Mesothelial cell of epicardium (in vitro differentiated cells): ENCODE measurements around the gene SAMM50. TPM values are rescaled to one million over a fixed set of nuclear protein-coding genes. Genes with fewer than 3 reads are reported as not detected.
A peak's percentile ranks its signal among the peaks of the same experiment; 100 is the strongest.

ENCODE experiments used
- DNase-seq, 2 experiments: peaks; one replicate each; pipeline ENCODE4 v3.0.0; 2021; ENCODE audit warnings: low spot score in 2 of 2; ENCODE audit not compliant: unreplicated experiment in 2 of 2
- H3K27ac Mint-ChIP-seq: 2 replicates; pipeline ENCODE4 v1.8.0; 2021; ENCODE audit warnings: mixed read lengths
- H3K27me3 Mint-ChIP-seq: 2 replicates; pipeline ENCODE4 v1.8.0; 2021; ENCODE audit warnings: low read depth, mixed read lengths
- H3K36me3 Mint-ChIP-seq: 2 replicates; pipeline ENCODE4 v1.8.0; 2021; ENCODE audit warnings: mixed read lengths
- H3K4me1 Mint-ChIP-seq: 2 replicates; pipeline ENCODE4 v1.8.0; 2021; ENCODE audit warnings: mixed read lengths
- H3K4me3 Mint-ChIP-seq: 2 replicates; pipeline ENCODE4 v1.8.0; 2021; ENCODE audit warnings: mild to moderate bottlenecking, moderate library complexity, mixed read lengths
- H3K9me3 Mint-ChIP-seq: 2 replicates; pipeline ENCODE4 v1.8.0; 2021; ENCODE audit warnings: mixed read lengths
- CTCF ChIP-seq: fragments of 200-600 bp; sonication (generic); IDR thresholded peaks from one replicate; pipeline ENCODE4 v1.5.0; 2021; ENCODE audit warnings: antibody characterized with exemption; ENCODE audit not compliant: unreplicated experiment
- total RNA-seq: library from RNA; stranded (reverse); gene quantifications from 3 replicates; pipeline ENCODE4 v1.2.1, GENCODE V29; 2021

The SAMM50 gene
- total RNA-seq = 44.1 to 44.9 TPM (median 44.8 TPM) in 3 replicates

GRCh38 chr22:43955040-43955882 lies at the start of gene SAMM50:
SAMM50 (plus strand) TSS chr22:43955442; CDS start chr22:43955578, 136 bp downstream.
- Mint-ChIP-seq H3K27ac (peak within 1 kb of the TSS; percentile 90), H3K4me1 (peaks cover 25% of the 10 kb centered on the region), H3K4me3 (peak within 1 kb of the TSS; percentile 86), H3K27me3 (no peaks in the 10 kb centered on the region), H3K36me3 (no peaks in the 10 kb centered on the region), H3K9me3 (no peaks in the 10 kb centered on the region)
- DNase-seq = peak; percentile 67 to 83
- TF ChIP-seq CTCF = no peak

- no peak for TF ChIP-seq CTCF
- Mint-ChIP-seq H3K9me3 (no peaks in the 10 kb centered on the region), H3K27me3 (peaks cover 45% of the 10 kb centered on the region)
Observed at GRCh38 chr22:43905681-43906080, 49.6 kb upstream of the SAMM50 start.

GRCh38 chr22:43909708-43910107 lies 45.5 kb upstream of the SAMM50 start:
- Mint-ChIP-seq H3K27me3 (peaks cover 66% of the 10 kb centered on the region), H3K27ac (no peak overlapping the region), H3K9me3 (peaks cover 3% of the 10 kb centered on the region), H3K36me3 (no peaks in the 10 kb centered on the region), H3K4me1 (no peaks in the 10 kb centered on the region), H3K4me3 (no peak overlapping the region)
- DNase-seq = no peak
- TF ChIP-seq CTCF = no peak

More at GRCh38 chr22:43905681-43906080, 49.6 kb upstream of the SAMM50 start:
- no peaks in the 10 kb centered on the region for H3K4me1 Mint-ChIP-seq
- no peak for DNase-seq
- no peak overlapping the region for H3K27ac Mint-ChIP-seq
- H3K36me3 Mint-ChIP-seq = no peaks in the 10 kb centered on the region
- H3K4me3 Mint-ChIP-seq = no peak overlapping the region

DNA sequence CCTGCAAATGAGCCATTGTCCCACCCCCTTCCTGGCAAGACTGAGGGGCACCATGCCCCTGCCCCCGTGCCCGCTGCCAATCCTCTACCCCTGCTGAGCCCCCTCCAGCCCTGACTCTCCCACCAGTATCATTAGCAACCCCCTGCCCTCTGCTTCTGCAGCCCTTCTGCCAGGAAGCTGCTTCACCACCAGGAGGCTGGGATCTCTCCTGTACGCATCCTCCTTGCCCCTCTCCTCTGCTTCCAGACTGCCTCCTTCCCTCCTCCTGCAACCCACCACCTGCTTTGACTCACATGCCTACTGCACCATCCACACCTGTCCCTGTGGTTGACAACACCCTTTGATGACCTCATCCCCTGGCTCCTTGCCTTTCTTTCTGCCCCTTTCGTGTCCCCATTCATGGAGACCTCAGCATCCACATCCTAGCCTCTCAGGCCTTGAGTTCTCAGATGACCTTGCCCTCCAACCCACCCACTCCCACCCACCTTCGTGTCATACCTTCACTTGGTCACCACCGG lies 45.0 kb upstream of the SAMM50 start:
- H3K27me3 Mint-ChIP-seq = peaks cover 66% of the 10 kb centered on the region

GRCh38 chr22:43911351-43911750 lies 43.9 kb upstream of the SAMM50 start:
- peaks cover 3% of the 10 kb centered on the region for H3K9me3 Mint-ChIP-seq
- no peak overlapping the region for H3K27ac Mint-ChIP-seq
- H3K27me3 Mint-ChIP-seq = peaks cover 62% of the 10 kb centered on the region
- no peak for DNase-seq
- TF ChIP-seq CTCF = no peak
- no peaks in the 10 kb centered on the region for H3K36me3 Mint-ChIP-seq
- H3K4me3 Mint-ChIP-seq = no peak overlapping the region
- no peaks in the 10 kb centered on the region for H3K4me1 Mint-ChIP-seq

More for the DNA sequence above, 45.0 kb upstream of the SAMM50 start:
- H3K4me3 Mint-ChIP-seq = no peak overlapping the region
- no peaks in the 10 kb centered on the region for H3K36me3 Mint-ChIP-seq
- no peak overlapping the region for H3K27ac Mint-ChIP-seq
- TF ChIP-seq CTCF = no peak
- H3K4me1 Mint-ChIP-seq = no peaks in the 10 kb centered on the region
- H3K9me3 Mint-ChIP-seq = peaks cover 3% of the 10 kb centered on the region
- no peak for DNase-seq
